Smooth muscle cell (in vitro differentiated cells): ENCODE results near the gene PLCH2. TPM values are rescaled to one million over a fixed set of nuclear protein-coding genes. Genes with fewer than 3 reads are reported as not detected.

Source experiments
- DNase-seq: peaks from one replicate; lab custom pipeline; 2025; ENCODE audit not compliant: unreplicated experiment; lab: John Stamatoyannopoulos, UW
- H2AFZ ChIP-seq: fragments of 200-600 bp; sonication (generic); 2 replicates; pipeline ENCODE4 v1.6.0; 2016; ENCODE audit warnings: antibody characterized with exemption, low read depth, mild to moderate bottlenecking
- H3F3A ChIP-seq: fragments of 200-600 bp; sonication (generic); 2 replicates; pipeline ENCODE4 v1.6.0; 2017; ENCODE audit warnings: antibody characterized with exemption, low read depth
- H3K27ac ChIP-seq: fragments of 200-600 bp; sonication (generic); 2 replicates; pipeline ENCODE4 v1.5.1; 2016; ENCODE audit warnings: low read depth, mild to moderate bottlenecking
- H3K27me3 ChIP-seq: fragments of 200-600 bp; sonication (generic); 2 replicates; pipeline ENCODE4 v1.6.1; 2016; ENCODE audit warnings: low read depth, mild to moderate bottlenecking
- H3K36me3 ChIP-seq: fragments of 200-600 bp; sonication (generic); 2 replicates; pipeline ENCODE4 v1.5.1; 2016; ENCODE audit warnings: low read depth
- H3K4me1 ChIP-seq: fragments of 200-600 bp; sonication (generic); 2 replicates; pipeline ENCODE4 v1.5.1; 2016; ENCODE audit warnings: low read depth
- H3K4me2 ChIP-seq: fragments of 200-600 bp; sonication (generic); 2 replicates; pipeline ENCODE4 v1.6.0; 2016; ENCODE audit warnings: mild to moderate bottlenecking
- H3K4me3 ChIP-seq: fragments of 200-600 bp; sonication (generic); 2 replicates; pipeline ENCODE4 v1.5.1; 2016; ENCODE audit warnings: mild to moderate bottlenecking
- H3K79me2 ChIP-seq: fragments of 200-600 bp; sonication (generic); 2 replicates; pipeline ENCODE4 v1.6.0; 2016; ENCODE audit warnings: low read depth, mild to moderate bottlenecking
- H3K9ac ChIP-seq: fragments of 200-600 bp; sonication (generic); 2 replicates; pipeline ENCODE4 v1.6.0; 2016; ENCODE audit warnings: low read depth
- H3K9me3 ChIP-seq: fragments of 200-600 bp; sonication (generic); replicated peaks from 2 replicates; pipeline ENCODE4 v1.5.1; 2016; ENCODE audit warnings: low read depth
- H4K20me1 ChIP-seq: fragments of 200-600 bp; sonication (generic); 2 replicates; pipeline ENCODE4 v1.6.0; 2016; ENCODE audit warnings: low read depth
- WGBS: methylation state at CpG from one replicate; pipeline ENCODE4 v1.1.7; 2016; ENCODE audit warnings: low lambda C conversion rate; 5-methylcytosine and 5-hydroxymethylcytosine counted together
- polyA plus RNA-seq: library from polyadenylated mRNA; unstranded; fragments of >200 nt; fragmentation: Nextera tagmentation; extraction: Ambion mirVana; gene quantifications from 2 replicates; pipeline ENCODE4 v1.2.1, GENCODE V29; 2016
- total RNA-seq: library from RNA; depleted of rRNA; stranded (reverse); fragments of >200 nt; gene quantifications from 2 replicates; pipeline ENCODE4 v1.2.3, GENCODE V29; 2014
- TF ChIP-seq, protein P1 (sequence below): fragments of 200-600 bp; sonication (generic); IDR thresholded peaks from 2 replicates; pipeline ENCODE4 v1.5.1; 2017; ENCODE audit warnings: borderline replicate concordance, mild to moderate bottlenecking, antibody characterized with exemption; ENCODE audit not compliant: insufficient read depth, poor library complexity, severe bottlenecking

PLCH2 gene
- total and polyA plus RNA-seq, 2 experiments from 2014 or later, result 0.09 to 0.13 TPM

DNA sequence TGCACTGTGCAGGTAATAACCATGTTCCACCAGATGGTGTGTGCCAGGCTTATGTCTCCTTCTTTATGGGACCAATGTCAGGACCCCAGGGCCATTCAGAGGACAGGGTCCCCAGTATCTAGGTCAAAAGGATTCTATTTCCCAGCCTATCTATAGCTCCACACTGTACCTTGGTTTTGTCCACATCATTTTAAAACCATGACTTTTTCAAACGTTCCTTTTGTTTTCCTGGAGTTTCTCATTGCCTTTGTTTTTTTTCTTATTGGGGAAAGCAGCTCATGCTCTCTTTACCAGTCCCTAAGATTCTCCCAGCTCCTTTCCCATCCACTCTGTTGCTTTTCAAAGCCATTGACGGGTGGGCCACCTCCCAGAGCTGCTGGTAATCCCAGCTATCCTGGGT lies 12.6 kb downstream of the PLCH2 start:
- TF ChIP-seq, protein P1, sequence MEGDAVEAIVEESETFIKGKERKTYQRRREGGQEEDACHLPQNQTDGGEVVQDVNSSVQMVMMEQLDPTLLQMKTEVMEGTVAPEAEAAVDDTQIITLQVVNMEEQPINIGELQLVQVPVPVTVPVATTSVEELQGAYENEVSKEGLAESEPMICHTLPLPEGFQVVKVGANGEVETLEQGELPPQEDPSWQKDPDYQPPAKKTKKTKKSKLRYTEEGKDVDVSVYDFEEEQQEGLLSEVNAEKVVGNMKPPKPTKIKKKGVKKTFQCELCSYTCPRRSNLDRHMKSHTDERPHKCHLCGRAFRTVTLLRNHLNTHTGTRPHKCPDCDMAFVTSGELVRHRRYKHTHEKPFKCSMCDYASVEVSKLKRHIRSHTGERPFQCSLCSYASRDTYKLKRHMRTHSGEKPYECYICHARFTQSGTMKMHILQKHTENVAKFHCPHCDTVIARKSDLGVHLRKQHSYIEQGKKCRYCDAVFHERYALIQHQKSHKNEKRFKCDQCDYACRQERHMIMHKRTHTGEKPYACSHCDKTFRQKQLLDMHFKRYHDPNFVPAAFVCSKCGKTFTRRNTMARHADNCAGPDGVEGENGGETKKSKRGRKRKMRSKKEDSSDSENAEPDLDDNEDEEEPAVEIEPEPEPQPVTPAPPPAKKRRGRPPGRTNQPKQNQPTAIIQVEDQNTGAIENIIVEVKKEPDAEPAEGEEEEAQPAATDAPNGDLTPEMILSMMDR, result no peak
- Histone ChIP-seq H3K27ac (no peak overlapping the region), H3K4me1 (no peaks in the 10 kb centered on the region), H3K9ac (no peak overlapping the region), H3F3A (no peaks in the 10 kb centered on the region), H3K4me3 (no peak overlapping the region), H3K27me3 (no peaks in the 10 kb centered on the region), H3K4me2 (no peak overlapping the region), H3K79me2 (no peaks in the 10 kb centered on the region), H3K9me3 (no peaks in the 10 kb centered on the region), H3K36me3 (no peaks in the 10 kb centered on the region), H2AFZ (no peak overlapping the region), H4K20me1 (no peaks in the 10 kb centered on the region)
- WGBS, result 81% methylated on average over 2 of the region's 2 CpGs
- DNase-seq, result no peak

- Histone ChIP-seq H3F3A (no peaks in the 10 kb centered on the region), H3K27me3 (no peaks in the 10 kb centered on the region), H3K4me3 (no peak overlapping the region), H3K27ac (no peak overlapping the region), H4K20me1 (no peaks in the 10 kb centered on the region), H3K79me2 (no peaks in the 10 kb centered on the region), H3K4me1 (no peaks in the 10 kb centered on the region), H3K4me2 (no peak overlapping the region), H2AFZ (no peak overlapping the region), H3K9ac (no peak overlapping the region), H3K36me3 (no peaks in the 10 kb centered on the region), H3K9me3 (no peaks in the 10 kb centered on the region)
- WGBS, result 98% methylated on average over 12 of the region's 14 CpGs
- TF ChIP-seq, protein P1, result no peak
- no peak for DNase-seq
Observed at GRCh38 chr1:2489615-2490014, 13.5 kb downstream of the PLCH2 start.

DNA sequence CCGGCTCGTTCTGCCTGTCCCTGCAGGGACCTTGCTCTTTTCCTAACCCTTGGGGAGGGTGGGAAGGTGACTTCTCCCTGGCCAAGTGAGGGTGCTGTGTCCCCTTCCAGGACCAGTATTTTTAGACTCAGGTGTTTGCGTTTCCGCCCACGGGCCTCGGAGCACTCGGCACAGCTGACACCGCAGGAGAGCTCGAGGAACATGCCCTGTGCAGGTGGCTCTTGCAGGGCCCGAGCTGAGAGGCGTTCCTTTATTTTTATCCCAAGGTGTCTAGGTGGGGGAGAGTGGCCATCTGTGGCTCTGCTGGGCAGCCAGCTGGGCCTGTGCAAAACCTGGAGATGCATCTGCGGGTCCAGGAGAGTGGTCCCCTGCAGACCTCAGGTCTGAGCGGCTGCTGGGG lies 16.0 kb downstream of the PLCH2 start:
- H3K27me3 ChIP-seq, result no peaks in the 10 kb centered on the region
- H3K4me1 ChIP-seq, result no peaks in the 10 kb centered on the region
- no peak overlapping the region for H3K9ac ChIP-seq
- no peak overlapping the region for H2AFZ ChIP-seq
- no peaks in the 10 kb centered on the region for H3K79me2 ChIP-seq
- H3K4me2 ChIP-seq, result no peak overlapping the region
- TF ChIP-seq, protein P1, result no peak
- 92% methylated on average over 13 of the region's 13 CpGs for WGBS
- no peaks in the 10 kb centered on the region for H3K9me3 ChIP-seq
- H3K36me3 ChIP-seq, result no peaks in the 10 kb centered on the region
- H3F3A ChIP-seq, result no peaks in the 10 kb centered on the region
- no peak overlapping the region for H3K27ac ChIP-seq
- H4K20me1 ChIP-seq, result no peaks in the 10 kb centered on the region
- H3K4me3 ChIP-seq, result no peak overlapping the region
- no peak for DNase-seq

GRCh38 chr1:2493218-2493617 lies 17.1 kb downstream of the PLCH2 start:
- H3K4me1 ChIP-seq, result no peaks in the 10 kb centered on the region
- TF ChIP-seq, protein P1, result no peak
- no peak overlapping the region for H3K9ac ChIP-seq
- no peak overlapping the region for H3K27ac ChIP-seq
- 87% methylated on average over 18 of the region's 19 CpGs for WGBS
- H3K36me3 ChIP-seq, result no peaks in the 10 kb centered on the region
- no peaks in the 10 kb centered on the region for H3K79me2 ChIP-seq
- H4K20me1 ChIP-seq, result no peaks in the 10 kb centered on the region
- no peak overlapping the region for H3K4me3 ChIP-seq
- no peak for DNase-seq
- no peaks in the 10 kb centered on the region for H3K27me3 ChIP-seq
- H2AFZ ChIP-seq, result no peak overlapping the region
- H3K4me2 ChIP-seq, result no peak overlapping the region
- no peaks in the 10 kb centered on the region for H3K9me3 ChIP-seq
- no peaks in the 10 kb centered on the region for H3F3A ChIP-seq
